H9 (cell line): ENCODE measurements around the gene MOCS3. TPM values are rescaled to one million over a fixed set of nuclear protein-coding genes. Genes with fewer than 3 reads are reported as not detected.
A peak's percentile ranks its signal among the peaks of the same experiment; 100 is the strongest.

Experiments
- DNase-seq: peaks from one replicate; pipeline ENCODE4 v3.0.0-alpha.2; 2017
- H2AFZ ChIP-seq: one replicate; pipeline ENCODE4 v1.6.1; 2013; ENCODE audit warnings: mild to moderate bottlenecking, low read length, control low read depth, moderate library complexity
- H2AK5ac ChIP-seq: 2 replicates; pipeline ENCODE4 v1.6.1; 2013; ENCODE audit warnings: low read length, control low read depth, mixed read lengths; ENCODE audit not compliant: insufficient read length
- H2BK120ac ChIP-seq: one replicate; pipeline ENCODE4 v1.6.1; 2013; ENCODE audit warnings: low read depth, mild to moderate bottlenecking, low read length, control low read depth, inconsistent platforms; ENCODE audit not compliant: poor library complexity, severe bottlenecking
- H2BK12ac ChIP-seq: 2 replicates; pipeline ENCODE4 v1.6.1; 2013; ENCODE audit warnings: low read length, control low read depth, mixed read lengths, low read depth; ENCODE audit not compliant: insufficient read length
- H2BK15ac ChIP-seq: 2 replicates; pipeline ENCODE4 v1.6.1; 2013; ENCODE audit warnings: low read depth, low read length, control low read depth
- H2BK20ac ChIP-seq: one replicate; pipeline ENCODE4 v1.6.1; 2013; ENCODE audit warnings: low read depth, mild to moderate bottlenecking, low read length, control low read depth, inconsistent platforms; ENCODE audit not compliant: poor library complexity, severe bottlenecking
- H2BK5ac ChIP-seq: 2 replicates; pipeline ENCODE4 v1.6.1; 2013; ENCODE audit warnings: low read length, control low read depth, mixed read lengths; ENCODE audit not compliant: insufficient read length
- H3K14ac ChIP-seq: 2 replicates; pipeline ENCODE4 v1.6.1; 2013; ENCODE audit warnings: low read length, control low read depth; ENCODE audit not compliant: insufficient read depth
- H3K18ac ChIP-seq: 2 replicates; pipeline ENCODE4 v1.6.1; 2013; ENCODE audit warnings: low read depth, mild to moderate bottlenecking, mixed read lengths, low read length, control low read depth; ENCODE audit not compliant: insufficient read length
- H3K23ac ChIP-seq: 2 replicates; pipeline ENCODE4 v1.6.1; 2013; ENCODE audit warnings: low read length, control low read depth, mixed read lengths, low read depth; ENCODE audit not compliant: insufficient read length
- H3K23me2 ChIP-seq: 2 replicates; pipeline ENCODE4 v1.6.1; 2013; ENCODE audit warnings: low read depth, mild to moderate bottlenecking, mixed read lengths, low read length, control low read depth; ENCODE audit not compliant: insufficient read length, poor library complexity, severe bottlenecking
- H3K27ac ChIP-seq: 2 replicates; pipeline ENCODE4 v1.5.1; 2013; ENCODE audit warnings: low read length, control low read depth, mixed read lengths, low read depth; ENCODE audit not compliant: insufficient read length
- H3K27me3 ChIP-seq: 2 replicates; pipeline ENCODE4 v1.6.1; 2013; ENCODE audit warnings: low read length, control low read depth, inconsistent platforms; ENCODE audit not compliant: insufficient read depth
- H3K4ac ChIP-seq: 2 replicates; pipeline ENCODE4 v1.6.1; 2013; ENCODE audit warnings: low read depth, mild to moderate bottlenecking, control low read depth, inconsistent platforms, low read length, moderate library complexity
- H3K4me1 ChIP-seq: 2 replicates; pipeline ENCODE4 v1.6.1; 2013; ENCODE audit warnings: low read length, control low read depth, inconsistent platforms; ENCODE audit not compliant: insufficient read depth
- H3K4me2 ChIP-seq: 2 replicates; pipeline ENCODE4 v1.6.1; 2013; ENCODE audit warnings: low read length, control low read depth, mixed read lengths; ENCODE audit not compliant: insufficient read length, insufficient read depth
- H3K56ac ChIP-seq: 2 replicates; pipeline ENCODE4 v1.6.1; 2013; ENCODE audit warnings: low read depth, mild to moderate bottlenecking, mixed read lengths, low read length, control low read depth; ENCODE audit not compliant: insufficient read length
- H3K79me1 ChIP-seq: 2 replicates; pipeline ENCODE4 v1.6.1; 2013; ENCODE audit warnings: low read depth, mild to moderate bottlenecking, moderate library complexity, low read length, control low read depth, inconsistent platforms; ENCODE audit not compliant: insufficient read depth, poor library complexity, severe bottlenecking
- H3K79me2 ChIP-seq: 2 replicates; pipeline ENCODE4 v1.6.1; 2013; ENCODE audit warnings: low read length, control low read depth, inconsistent platforms; ENCODE audit not compliant: insufficient read depth
- H3K9ac ChIP-seq: 2 replicates; pipeline ENCODE4 v1.6.1; 2013; ENCODE audit warnings: low read length, control low read depth, mixed read lengths; ENCODE audit not compliant: insufficient read length; ENCODE audit errors: extremely low read depth
- H3K9me3 ChIP-seq: one replicate; pipeline ENCODE4 v1.6.1; 2013; ENCODE audit warnings: low read depth, low read length, inconsistent platforms; ENCODE audit not compliant: control insufficient read depth
- H3T11ph ChIP-seq: one replicate; pipeline ENCODE4 v1.6.1; 2013; ENCODE audit warnings: mild to moderate bottlenecking, low read length, control low read depth, inconsistent platforms
- H4K20me1 ChIP-seq: one replicate; pipeline ENCODE4 v1.6.1; 2013; ENCODE audit not compliant: control insufficient read depth, insufficient read length, insufficient read depth
- H4K5ac ChIP-seq: 2 replicates; pipeline ENCODE4 v1.6.1; 2013; ENCODE audit warnings: low read depth, mild to moderate bottlenecking, mixed read lengths, low read length, control low read depth; ENCODE audit not compliant: insufficient read length
- H4K8ac ChIP-seq: replicated peaks from 2 replicates; pipeline ENCODE4 v1.6.1; 2013; ENCODE audit warnings: low read length, control low read depth, mixed read lengths, low read depth; ENCODE audit not compliant: insufficient read length
- H4K91ac ChIP-seq: 2 replicates; pipeline ENCODE4 v1.6.1; 2013; ENCODE audit warnings: low read depth, mild to moderate bottlenecking, moderate library complexity, mixed read lengths, low read length, control low read depth; ENCODE audit not compliant: insufficient read length
- H3K27ac Mint-ChIP-seq, 3 experiments: 2 replicates in 2 of 3; 3 replicates in 1 of 3; pipeline ENCODE4 v1.8.0; 2020 to 2021; ENCODE audit warnings: mixed read lengths in 3 of 3, mild to moderate bottlenecking in 1 of 3, moderate library complexity in 1 of 3
- H3K27me3 Mint-ChIP-seq: 2 replicates; pipeline ENCODE4 v1.8.0; 2021; ENCODE audit warnings: low read depth, mild to moderate bottlenecking, moderate library complexity, mixed read lengths
- H3K36me3 Mint-ChIP-seq, 3 experiments: 2 replicates in 2 of 3; 3 replicates in 1 of 3; pipeline ENCODE4 v1.8.0; 2020 to 2021; ENCODE audit warnings: low read depth in 3 of 3, mixed read lengths in 3 of 3; ENCODE audit not compliant: insufficient read depth in 1 of 3
- H3K4me1 Mint-ChIP-seq, 2 experiments: 2 replicates each; pipeline ENCODE4 v1.8.0; 2020; ENCODE audit warnings: mixed read lengths in 2 of 2
- H3K4me3 Mint-ChIP-seq, 2 experiments: 2 replicates in 1 of 2; 3 replicates in 1 of 2; pipeline ENCODE4 v1.8.0; 2020 to 2021; ENCODE audit warnings: mild to moderate bottlenecking in 2 of 2, mixed read lengths in 2 of 2, moderate library complexity in 1 of 2
- H3K9me3 Mint-ChIP-seq, 2 experiments: 2 replicates in 1 of 2; 3 replicates in 1 of 2; pipeline ENCODE4 v1.8.0; 2020; ENCODE audit warnings: mild to moderate bottlenecking in 2 of 2, mixed read lengths in 2 of 2, moderate library complexity in 1 of 2
- CTCF ChIP-seq: fragments of 200-600 bp; sonication (generic); conservative IDR thresholded peaks from 3 replicates; pipeline ENCODE4 v1.8.0; 2021; ENCODE audit warnings: antibody characterized with exemption, mild to moderate bottlenecking
- WGBS: extraction: QIAGEN DNeasy Blood & Tissue Kit; methylation state at CpG from one replicate; pipeline ENCODE4 v1.1.7; 2013; ENCODE audit warnings: missing lambda C conversion rate, low lambda C conversion rate, mixed read lengths; ENCODE audit not compliant: insufficient read length; ENCODE audit errors: extremely low coverage; 5-methylcytosine and 5-hydroxymethylcytosine counted together
- total RNA-seq: library from RNA; stranded (reverse); gene quantifications from 2 replicates; pipeline ENCODE4 v1.2.1, GENCODE V29; 2021

The MOCS3 gene
- total RNA-seq, 1 experiment from 2014 or later, result 9.0 TPM

GRCh38 chr20:50957276-50957675, 1.3 kb upstream of the MOCS3 start:
- Histone ChIP-seq H4K8ac (no peak overlapping the region), H3K27me3 (no peaks in the 10 kb centered on the region), H3K9ac (peak overlapping the region; percentile 98), H2AK5ac (no peak overlapping the region), H3K9me3 (no peaks in the 10 kb centered on the region), H4K20me1 (no peaks in the 10 kb centered on the region), H3K4me2 (peak overlapping the region; percentile 94), H3K23ac (no peak overlapping the region), H3K18ac (no peak overlapping the region), H2BK15ac (no peak overlapping the region), H2BK12ac (no peak overlapping the region), H3T11ph (no peak overlapping the region), H2BK5ac (no peak overlapping the region), H3K79me2 (peaks cover 28% of the 10 kb centered on the region), H3K23me2 (peaks cover 10% of the 10 kb centered on the region), H4K91ac (no peak overlapping the region), H3K4ac (no peak overlapping the region), H3K27ac (no peak overlapping the region), H2BK20ac (no peak overlapping the region), H3K79me1 (peaks cover 4% of the 10 kb centered on the region), H2AFZ (no peak overlapping the region), H3K14ac (no peak overlapping the region), H2BK120ac (no peak overlapping the region), H3K4me1 (peaks cover 2% of the 10 kb centered on the region; the same call in 1 of the 2 replicates), H3K56ac (no peak overlapping the region), H4K5ac (no peak overlapping the region)
- Mint-ChIP-seq H3K9me3 (no peaks in the 10 kb centered on the region; a peak in 1 of 5 replicates), H3K27ac (peak overlapping the region in 1 of 3 experiments; percentile 100; a peak in 1 of 7 replicates), H3K27me3 (no peaks in the 10 kb centered on the region), H3K4me1 (peaks cover 17 to 31% of the 10 kb centered on the region in 2 experiments), H3K4me3 (peak overlapping the region; percentile 88 to 95), H3K36me3 (peaks cover 20 to 44% (median 41%) of the 10 kb centered on the region in 3 experiments; a peak in 6 of 7 replicates)
- WGBS, result no CpG with 5 or more reads among the region's 7 CpGs
- DNase-seq, result no peak
- TF ChIP-seq CTCF, result no peak
